ENCODE data around the gene NCAM1.
A peak's percentile ranks its signal among the peaks of the same experiment; 100 is the strongest.

The NCAM1 gene

GRCh38 chr11:113085446-113085845 lies 124.2 kb downstream of the NCAM1 start:
- H4K8ac ChIP-seq (ENCODE audit: low read length) = no peak overlapping the region
- no peak overlapping the region for H3K14ac ChIP-seq (ENCODE audit: low read length in 2 of 2)
- no peak overlapping the region for H3K4ac ChIP-seq (ENCODE audit: low read depth in 1 of 2, low read length in 2 of 2)
- no peak overlapping the region for H2BK12ac ChIP-seq (ENCODE audit: low read length in 2 of 2)
- no peaks in the 10 kb centered on the region for H3K79me1 ChIP-seq (replicated peaks; ENCODE audit: low read length, poor library complexity, severe bottlenecking)
- no CpG with 5 or more reads among the region's 3 CpGs for WGBS
- no peak overlapping the region for H2BK15ac ChIP-seq (ENCODE audit: low read depth, poor library complexity, severe bottlenecking)
- no peaks in the 10 kb centered on the region for H3K36me3 ChIP-seq (ENCODE audit: control insufficient read depth in 1 of 2, insufficient read depth in 2 of 2, low read depth in 1 of 2, low read length in 2 of 2)
- H2BK5ac ChIP-seq (ENCODE audit: low read depth, low read length, poor library complexity, severe bottlenecking) = no peak overlapping the region
- no peak overlapping the region for H2AK5ac ChIP-seq (ENCODE audit: low read length, severe bottlenecking)
- H2AFZ ChIP-seq (ENCODE audit: low read depth, low read length) = no peak overlapping the region
- peaks cover 0 to 2% of the 10 kb centered on the region in 2 experiments for H3K27me3 ChIP-seq (ENCODE audit: control insufficient read depth in 1 of 2, insufficient read depth in 1 of 2, low read length in 2 of 2)
- DNase-seq = no peak
- no peak overlapping the region for H3K4me3 ChIP-seq (ENCODE audit: insufficient read depth in 1 of 2, low read depth in 1 of 2, low read length in 2 of 2)
- no peak overlapping the region for H3K27ac ChIP-seq (ENCODE audit: low read length, poor library complexity, severe bottlenecking)
- no peak overlapping the region for H3K4me2 ChIP-seq (ENCODE audit: low read length, poor library complexity, severe bottlenecking)
- H3K4me1 ChIP-seq (ENCODE audit: control insufficient read depth, insufficient read depth, low read depth, low read length) = no peaks in the 10 kb centered on the region
- no peak overlapping the region for H3K18ac ChIP-seq (ENCODE audit: low read depth in 1 of 2, low read length in 2 of 2)
- H2BK120ac ChIP-seq (ENCODE audit: low read depth, low read length) = no peak overlapping the region
- no peak overlapping the region for H3K9ac ChIP-seq (ENCODE audit: low read length)
- no peak overlapping the region for H3K23ac ChIP-seq (ENCODE audit: low read length in 2 of 2)
- no peaks in the 10 kb centered on the region for H3K9me3 ChIP-seq (ENCODE audit: control insufficient read depth, low read length)
- H4K91ac ChIP-seq (ENCODE audit: low read length) = no peak overlapping the region

GRCh38 chr11:113087706-113088105 lies 126.5 kb downstream of the NCAM1 start:
- H3K4me1 ChIP-seq (ENCODE audit: control insufficient read depth, insufficient read depth, low read depth, low read length) = no peaks in the 10 kb centered on the region
- H2BK12ac ChIP-seq (ENCODE audit: low read length in 2 of 2) = no peak overlapping the region
- H3K9me3 ChIP-seq (ENCODE audit: control insufficient read depth, low read length) = no peaks in the 10 kb centered on the region
- no peak overlapping the region for H2BK15ac ChIP-seq (ENCODE audit: low read depth, poor library complexity, severe bottlenecking)
- peaks cover 0 to 2% of the 10 kb centered on the region in 2 experiments for H3K27me3 ChIP-seq (ENCODE audit: control insufficient read depth in 1 of 2, insufficient read depth in 1 of 2, low read length in 2 of 2)
- no peak overlapping the region for H3K23ac ChIP-seq (ENCODE audit: low read length in 2 of 2)
- no peak overlapping the region for H2BK5ac ChIP-seq (ENCODE audit: low read depth, low read length, poor library complexity, severe bottlenecking)
- no peak overlapping the region for H4K8ac ChIP-seq (ENCODE audit: low read length)
- H3K4ac ChIP-seq (ENCODE audit: low read depth in 1 of 2, low read length in 2 of 2) = no peak overlapping the region
- H2AFZ ChIP-seq (ENCODE audit: low read depth, low read length) = no peak overlapping the region
- H3K18ac ChIP-seq (ENCODE audit: low read depth in 1 of 2, low read length in 2 of 2) = no peak overlapping the region
- H4K91ac ChIP-seq (ENCODE audit: low read length) = no peak overlapping the region
- H3K4me2 ChIP-seq (ENCODE audit: low read length, poor library complexity, severe bottlenecking) = no peak overlapping the region
- 92% methylated on average over 2 of the region's 4 CpGs for WGBS
- DNase-seq = no peak
- H3K9ac ChIP-seq (ENCODE audit: low read length) = no peak overlapping the region
- H3K4me3 ChIP-seq (ENCODE audit: insufficient read depth in 1 of 2, low read depth in 1 of 2, low read length in 2 of 2) = no peak overlapping the region
- no peaks in the 10 kb centered on the region for H3K79me1 ChIP-seq (replicated peaks; ENCODE audit: low read length, poor library complexity, severe bottlenecking)
- H3K27ac ChIP-seq (ENCODE audit: low read length, poor library complexity, severe bottlenecking) = no peak overlapping the region
- no peak overlapping the region for H3K14ac ChIP-seq (ENCODE audit: low read length in 2 of 2)
- no peak overlapping the region for H2BK120ac ChIP-seq (ENCODE audit: low read depth, low read length)
- no peak overlapping the region for H2AK5ac ChIP-seq (ENCODE audit: low read length, severe bottlenecking)
- H3K36me3 ChIP-seq (ENCODE audit: control insufficient read depth in 1 of 2, insufficient read depth in 2 of 2, low read depth in 1 of 2, low read length in 2 of 2) = no peaks in the 10 kb centered on the region

DNA sequence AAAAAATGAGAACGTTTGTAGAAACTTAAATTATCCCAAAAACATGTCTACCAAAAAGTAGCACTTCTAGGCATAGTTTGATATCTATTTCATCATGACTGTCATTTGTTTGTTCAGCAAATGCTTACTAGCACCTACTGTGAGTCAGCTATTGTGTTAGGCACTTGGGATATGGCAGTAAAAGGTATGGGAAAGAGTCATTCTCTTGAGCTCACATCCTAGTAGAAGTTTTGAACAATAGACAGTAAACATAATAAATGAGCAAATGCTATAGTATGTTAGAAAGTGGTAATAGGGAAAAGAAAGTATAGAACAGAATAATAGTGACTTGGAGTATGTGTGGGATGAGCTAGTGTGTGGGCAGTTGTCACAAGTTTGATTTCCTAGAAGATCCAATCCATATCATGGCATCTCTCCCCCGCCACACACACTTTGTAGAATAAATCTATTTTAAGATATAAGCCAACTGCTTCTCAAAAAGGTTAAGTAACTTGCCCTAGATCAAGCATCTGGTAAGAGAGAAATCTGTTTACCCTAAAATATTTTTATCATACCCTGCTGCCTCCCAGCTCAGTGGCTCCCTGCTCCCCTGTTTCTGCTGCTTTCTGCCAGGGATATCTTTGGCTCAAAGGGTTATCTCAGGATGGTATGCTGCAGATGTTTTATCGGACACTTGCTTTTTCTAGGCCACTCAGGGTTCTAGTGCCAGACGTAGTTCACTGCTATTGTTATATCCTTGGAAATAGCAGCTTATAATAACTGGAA lies 129.7 kb downstream of the NCAM1 start:
- 79% methylated on average over 2 of the region's 4 CpGs for WGBS
- no peak overlapping the region for H2BK120ac ChIP-seq (ENCODE audit: low read depth, low read length)
- no peaks in the 10 kb centered on the region for H3K9me3 ChIP-seq (ENCODE audit: control insufficient read depth, low read length)
- H3K18ac ChIP-seq (ENCODE audit: low read depth in 1 of 2, low read length in 2 of 2) = peak overlapping the region in 1 of 2 experiments; percentile 5
- H3K4me3 ChIP-seq (ENCODE audit: insufficient read depth in 1 of 2, low read depth in 1 of 2, low read length in 2 of 2) = no peak overlapping the region
- no peak overlapping the region for H3K23ac ChIP-seq (ENCODE audit: low read length in 2 of 2)
- H2BK12ac ChIP-seq (ENCODE audit: low read length in 2 of 2) = no peak overlapping the region
- H3K4me2 ChIP-seq (ENCODE audit: low read length, poor library complexity, severe bottlenecking) = no peak overlapping the region
- no peak overlapping the region for H3K27ac ChIP-seq (ENCODE audit: low read length, poor library complexity, severe bottlenecking)
- H3K4ac ChIP-seq (ENCODE audit: low read depth in 1 of 2, low read length in 2 of 2) = no peak overlapping the region
- H3K14ac ChIP-seq (ENCODE audit: low read length in 2 of 2) = no peak overlapping the region
- H3K4me1 ChIP-seq (ENCODE audit: control insufficient read depth, insufficient read depth, low read depth, low read length) = no peaks in the 10 kb centered on the region
- no peak overlapping the region for H3K9ac ChIP-seq (ENCODE audit: low read length)
- H4K8ac ChIP-seq (ENCODE audit: low read length) = no peak overlapping the region
- H2AK5ac ChIP-seq (ENCODE audit: low read length, severe bottlenecking) = no peak overlapping the region
- H3K79me1 ChIP-seq (replicated peaks; ENCODE audit: low read length, poor library complexity, severe bottlenecking) = no peaks in the 10 kb centered on the region
- no peaks in the 10 kb centered on the region for H3K36me3 ChIP-seq (ENCODE audit: control insufficient read depth in 1 of 2, insufficient read depth in 2 of 2, low read depth in 1 of 2, low read length in 2 of 2)
- H2BK5ac ChIP-seq (ENCODE audit: low read depth, low read length, poor library complexity, severe bottlenecking) = no peak overlapping the region
- no peak for DNase-seq
- H3K27me3 ChIP-seq (ENCODE audit: control insufficient read depth in 1 of 2, insufficient read depth in 1 of 2, low read length in 2 of 2) = no peaks in the 10 kb centered on the region
- H2BK15ac ChIP-seq (ENCODE audit: low read depth, poor library complexity, severe bottlenecking) = no peak overlapping the region
- no peak overlapping the region for H2AFZ ChIP-seq (ENCODE audit: low read depth, low read length)
- H4K91ac ChIP-seq (ENCODE audit: low read length) = no peak overlapping the region

DNA sequence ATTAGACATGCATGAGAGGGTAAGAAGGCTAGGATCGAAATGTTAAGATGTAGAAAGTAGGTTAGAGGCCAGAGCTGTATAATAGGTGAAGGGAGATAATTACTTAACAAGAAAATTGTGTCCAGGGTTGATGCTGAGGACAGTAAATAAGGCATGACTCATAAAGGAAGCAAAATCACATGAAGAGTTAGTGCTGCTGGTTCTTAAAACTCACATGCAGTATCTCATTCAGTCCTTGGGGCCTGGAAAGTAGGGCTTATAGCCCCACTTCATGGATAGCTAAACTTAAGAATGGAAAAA lies 130.2 kb downstream of the NCAM1 start:
- WGBS = 66% methylated on average over 1 of the region's 1 CpG
- Histone ChIP-seq H2BK12ac (ENCODE audit: low read length in 2 of 2) (no peak overlapping the region), H2BK120ac (ENCODE audit: low read depth, low read length) (no peak overlapping the region), H3K4me3 (ENCODE audit: insufficient read depth in 1 of 2, low read depth in 1 of 2, low read length in 2 of 2) (no peak overlapping the region), H3K27me3 (ENCODE audit: control insufficient read depth in 1 of 2, insufficient read depth in 1 of 2, low read length in 2 of 2) (no peaks in the 10 kb centered on the region), H3K14ac (ENCODE audit: low read length in 2 of 2) (no peak overlapping the region), H2AFZ (ENCODE audit: low read depth, low read length) (no peak overlapping the region), H3K79me1 (replicated peaks; ENCODE audit: low read length, poor library complexity, severe bottlenecking) (no peaks in the 10 kb centered on the region), H4K91ac (ENCODE audit: low read length) (no peak overlapping the region), H3K9me3 (ENCODE audit: control insufficient read depth, low read length) (no peaks in the 10 kb centered on the region), H3K18ac (ENCODE audit: low read depth in 1 of 2, low read length in 2 of 2) (no peak overlapping the region), H3K27ac (ENCODE audit: low read length, poor library complexity, severe bottlenecking) (no peak overlapping the region), H2BK5ac (ENCODE audit: low read depth, low read length, poor library complexity, severe bottlenecking) (no peak overlapping the region), H3K9ac (ENCODE audit: low read length) (no peak overlapping the region), H2AK5ac (ENCODE audit: low read length, severe bottlenecking) (no peak overlapping the region), H3K4me1 (ENCODE audit: control insufficient read depth, insufficient read depth, low read depth, low read length) (no peaks in the 10 kb centered on the region), H3K23ac (ENCODE audit: low read length in 2 of 2) (no peak overlapping the region), H2BK15ac (ENCODE audit: low read depth, poor library complexity, severe bottlenecking) (no peak overlapping the region), H3K4ac (ENCODE audit: low read depth in 1 of 2, low read length in 2 of 2) (no peak overlapping the region), H3K36me3 (ENCODE audit: control insufficient read depth in 1 of 2, insufficient read depth in 2 of 2, low read depth in 1 of 2, low read length in 2 of 2) (no peaks in the 10 kb centered on the region), H4K8ac (ENCODE audit: low read length) (no peak overlapping the region), H3K4me2 (ENCODE audit: low read length, poor library complexity, severe bottlenecking) (no peak overlapping the region)
- peak; percentile 43 for DNase-seq

Data from mesenchymal stem cell (in vitro differentiated cells and primary cell).